DOHH2 (cell line): ENCODE measurements around the gene YWHAH.

Source experiments
- H3F3A ChIP-seq: fragments of 200-600 bp; sonication (generic), shearing (Covaris generic); 2 replicates; pipeline ENCODE4 v1.6.0; 2016; ENCODE audit warnings: antibody characterized with exemption, mild to moderate bottlenecking; ENCODE audit not compliant: control insufficient read depth, insufficient read depth
- H3K27ac ChIP-seq: fragments of 200-600 bp; sonication (generic); 2 replicates; pipeline ENCODE4 v1.5.1; 2014; ENCODE audit warnings: low read depth, mild to moderate bottlenecking, low read length, moderate library complexity
- H3K27me3 ChIP-seq: fragments of 200-600 bp; sonication (generic); 2 replicates; pipeline ENCODE4 v1.6.1; 2014; ENCODE audit warnings: mild to moderate bottlenecking, low read length, mixed read lengths; ENCODE audit not compliant: control insufficient read depth
- H3K36me3 ChIP-seq: fragments of 200-600 bp; sonication (generic); 2 replicates; pipeline ENCODE4 v1.6.1; 2014; ENCODE audit warnings: mild to moderate bottlenecking, low read length, moderate library complexity, mixed read lengths; ENCODE audit not compliant: control insufficient read depth
- H3K4me1 ChIP-seq: fragments of 200-600 bp; sonication (generic); 2 replicates; pipeline ENCODE4 v1.6.1; 2014; ENCODE audit warnings: mild to moderate bottlenecking, low read length, mixed read lengths; ENCODE audit not compliant: control insufficient read depth
- H3K4me2 ChIP-seq: fragments of 200-600 bp; sonication (generic); 2 replicates; pipeline ENCODE4 v1.6.0; 2014; ENCODE audit warnings: mild to moderate bottlenecking, low read length, moderate library complexity
- H3K4me3 ChIP-seq: fragments of 200-600 bp; sonication (generic); 2 replicates; pipeline ENCODE4 v1.5.1; 2014; ENCODE audit warnings: mild to moderate bottlenecking, low read length, mixed read lengths
- H3K79me2 ChIP-seq: fragments of 200-600 bp; sonication (generic); 2 replicates; pipeline ENCODE4 v1.6.1; 2014; ENCODE audit warnings: mild to moderate bottlenecking, low read length, mixed read lengths; ENCODE audit not compliant: control insufficient read depth
- H3K9me2 ChIP-seq: fragments of 200-600 bp; sonication (generic); replicated peaks from 2 replicates; pipeline ENCODE4 v1.6.1; 2014; ENCODE audit warnings: mild to moderate bottlenecking, low read length, mixed read lengths; ENCODE audit not compliant: control insufficient read depth
- H3K9me3 ChIP-seq: fragments of 200-600 bp; sonication (generic); 2 replicates; pipeline ENCODE4 v1.6.1; 2014; ENCODE audit warnings: antibody characterized with exemption, low read length, mixed read lengths; ENCODE audit not compliant: control insufficient read depth, insufficient read depth
- H4K20me1 ChIP-seq: fragments of 200-600 bp; sonication (generic); 2 replicates; pipeline ENCODE4 v1.6.0; 2014; ENCODE audit warnings: low read depth, mild to moderate bottlenecking, antibody characterized with exemption, low read length, moderate library complexity; ENCODE audit not compliant: control insufficient read depth, insufficient read depth
- CTCF ChIP-seq: fragments of 200-600 bp; sonication (generic); IDR thresholded peaks from one replicate; pipeline ENCODE4 v1.5.1; 2014; ENCODE audit warnings: antibody characterized with exemption, mild to moderate bottlenecking, low read depth, low read length; ENCODE audit not compliant: poor library complexity, severe bottlenecking
- EZH2phosphoT487 ChIP-seq: fragments of 200-600 bp; sonication (generic); IDR thresholded peaks from 2 replicates; pipeline ENCODE4 v1.6.1; 2017; ENCODE audit warnings: borderline replicate concordance, mild to moderate bottlenecking, antibody characterized with exemption, low read length, moderate library complexity, mixed read lengths

Gene YWHAH

DNA sequence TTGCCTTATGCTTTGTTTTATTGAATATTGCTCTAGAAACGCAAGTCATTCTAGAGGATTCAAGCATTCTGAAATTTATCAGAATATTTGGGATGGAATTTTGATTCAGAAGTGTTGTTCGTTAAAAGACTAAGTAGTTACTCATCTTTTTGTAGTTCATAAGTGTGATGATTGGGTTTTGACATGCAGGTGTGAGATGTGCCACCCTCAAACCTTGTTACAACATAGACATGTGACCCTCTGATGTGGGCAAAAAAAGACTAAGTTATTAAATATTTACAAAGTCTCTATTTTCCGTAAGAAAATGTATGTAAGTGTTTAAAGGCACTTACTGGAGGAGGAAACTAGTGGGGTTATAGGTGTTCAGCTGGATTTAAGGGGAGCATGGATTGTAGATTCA, 8.9 kb downstream of the YWHAH start:
- Histone ChIP-seq H3K4me3 (no peak overlapping the region), H3K27ac (no peak overlapping the region), H3K9me2 (no peaks in the 10 kb centered on the region), H3K4me1 (0 out of 2 replicates have a peak, but pooled peaks cover 4% of the 10 kb centered on the region), H3K36me3 (peaks cover 96% of the 10 kb centered on the region), H3K9me3 (no peaks in the 10 kb centered on the region), H3K79me2 (peaks cover 78% of the 10 kb centered on the region), H3F3A (peaks cover 20% of the 10 kb centered on the region), H3K4me2 (no peak overlapping the region), H4K20me1 (peaks cover 26% of the 10 kb centered on the region), H3K27me3 (no peaks in the 10 kb centered on the region)
- TF ChIP-seq CTCF, result no peak
- TF ChIP-seq EZH2phosphoT487, result no peak

- peaks cover 23% of the 10 kb centered on the region for H4K20me1 ChIP-seq
These were observed 10.5 kb downstream of the YWHAH start for GRCh38 chr22:31954535-31955523.

GRCh38 chr22:31956360-31956759, 12.0 kb downstream of the YWHAH start:
- Histone ChIP-seq H3K27ac (no peak overlapping the region), H3K4me1 (no peaks in the 10 kb centered on the region), H3K36me3 (peaks cover 66% of the 10 kb centered on the region), H3K4me3 (no peak overlapping the region), H3K79me2 (peaks cover 47% of the 10 kb centered on the region), H4K20me1 (peaks cover 17% of the 10 kb centered on the region; the same call in 1 of the 2 replicates), H3K9me3 (no peaks in the 10 kb centered on the region), H3K27me3 (no peaks in the 10 kb centered on the region), H3F3A (peaks cover 24% of the 10 kb centered on the region), H3K4me2 (no peak overlapping the region), H3K9me2 (no peaks in the 10 kb centered on the region)
- no peak for TF ChIP-seq EZH2phosphoT487
- TF ChIP-seq CTCF, result no peak

More at GRCh38 chr22:31954535-31955523, 10.5 kb downstream of the YWHAH start:
- peaks cover 63% of the 10 kb centered on the region for H3K79me2 ChIP-seq
- no peak overlapping the region for H3K27ac ChIP-seq
- H3K9me3 ChIP-seq, result no peaks in the 10 kb centered on the region
- no peak overlapping the region for H3K4me3 ChIP-seq
- H3K4me2 ChIP-seq, result no peak overlapping the region
- H3F3A ChIP-seq, result peaks cover 20% of the 10 kb centered on the region
- peaks cover 82% of the 10 kb centered on the region for H3K36me3 ChIP-seq
- no peaks in the 10 kb centered on the region for H3K9me2 ChIP-seq
- H3K27me3 ChIP-seq, result no peaks in the 10 kb centered on the region
- H3K4me1 ChIP-seq, result 0 out of 2 replicates have a peak, but pooled peaks cover 4% of the 10 kb centered on the region
- TF ChIP-seq EZH2phosphoT487, result no peak
- no peak for TF ChIP-seq CTCF
